OCI-LY3 (cell line): ENCODE results near the gene SMPD2.

Source experiments
- CTCF ChIP-seq: fragments of 200-600, 300-600 bp; sonication (generic); IDR thresholded peaks from 2 replicates; pipeline ENCODE4 v1.5.1; 2014; ENCODE audit warnings: antibody characterized with exemption, low read length, low read depth
- EZH2phosphoT487 ChIP-seq: fragments of 200-600 bp; shearing (Covaris generic); IDR thresholded peaks from 2 replicates; pipeline ENCODE4 v1.6.1; 2018; ENCODE audit warnings: antibody characterized with exemption, mixed run types, low read depth

DNA sequence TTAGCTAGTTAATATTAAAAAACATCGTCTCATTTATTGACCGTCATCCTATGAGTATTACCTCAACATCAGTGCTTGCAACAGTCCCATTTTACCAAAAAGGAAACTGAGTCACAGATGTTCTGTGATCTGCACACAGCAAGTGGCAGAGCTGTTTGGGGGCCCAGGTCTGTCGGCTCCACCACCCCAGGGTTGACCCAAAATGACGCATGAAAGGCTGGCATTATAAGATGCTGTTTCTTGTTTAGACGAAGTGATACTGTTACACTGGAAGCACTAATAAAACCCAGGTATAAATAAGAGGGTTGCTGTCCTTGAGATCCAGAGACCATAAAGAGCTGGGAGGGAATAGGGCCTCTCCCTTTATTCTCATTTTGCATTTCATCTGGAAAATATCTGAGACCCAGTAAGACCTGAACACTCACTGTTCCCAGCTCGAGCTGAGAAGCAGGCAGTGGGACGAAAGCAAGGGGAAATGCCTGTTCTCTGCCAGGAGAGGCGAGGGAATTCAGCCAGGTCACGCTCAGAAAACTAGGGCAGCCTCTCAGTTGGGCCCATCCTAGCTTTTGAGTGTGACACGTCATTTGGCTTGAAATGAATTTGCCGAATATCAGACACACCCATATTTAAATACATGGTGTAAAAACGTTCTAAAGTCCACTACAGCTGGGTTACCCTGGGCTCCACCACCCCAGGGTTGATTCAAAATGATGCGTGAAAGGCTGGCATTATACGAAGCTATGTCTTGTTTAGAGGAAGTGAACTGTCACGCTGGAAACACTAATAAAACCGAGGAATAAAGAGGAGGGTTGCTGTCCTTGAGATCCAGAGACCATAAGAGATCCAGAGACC, 16.4 kb downstream of the SMPD2 start:
- TF ChIP-seq CTCF (no peak), EZH2phosphoT487 (no peak)
